ENCODE results near the gene PLA2G6. TPM values are rescaled to one million over a fixed set of nuclear protein-coding genes. Genes with fewer than 3 reads are reported as not detected.

The PLA2G6 gene
- total and polyA plus RNA-seq, 9 donors = 16.4 to 68.4 (median 39.4) TPM

- no peak for TF ChIP-seq CTCF (IDR thresholded peaks at IDR 0.05)
- TF ChIP-seq POLR2A (IDR thresholded peaks at IDR 0.05) = no peak
- no peak for TF ChIP-seq EP300 (IDR thresholded peaks at IDR 0.05)
- Histone ChIP-seq H3K4me1 (ENCODE audit: insufficient read depth) (no peaks in the 10 kb centered on the region), H3K4me3 (no peak overlapping the region), H3K27ac (no peak overlapping the region), H3K36me3 (no peaks in the 10 kb centered on the region), H3K9me3 (no peaks in the 10 kb centered on the region), H3K27me3 (no peaks in the 10 kb centered on the region)
- WGBS, 3 donors = 80 to 88% (median 87%) methylated on average over 15 of the region's 15 CpGs
- intact Hi-C loops (cut with DNase I) = no loop called here
- DNase-seq = no peak
Measured at GRCh38 chr22:38108561-38109319, 72.9 kb downstream of the PLA2G6 start.

GRCh38 chr22:38107692-38108515 lies 73.7 kb downstream of the PLA2G6 start:
- WGBS, 3 donors = 72 to 82% (median 77%) methylated on average over 15 to 17 of the region's 17 CpGs
- H3K27me3 ChIP-seq = no peaks in the 10 kb centered on the region
- no peak overlapping the region for H3K4me3 ChIP-seq
- no peaks in the 10 kb centered on the region for H3K36me3 ChIP-seq
- TF ChIP-seq CTCF (IDR thresholded peaks at IDR 0.05) = no peak
- TF ChIP-seq EP300 (IDR thresholded peaks at IDR 0.05) = no peak
- TF ChIP-seq POLR2A (IDR thresholded peaks at IDR 0.05) = no peak
- intact Hi-C loops (cut with DNase I) = no loop called here
- no peak for DNase-seq
- H3K27ac ChIP-seq = no peak overlapping the region
- no peaks in the 10 kb centered on the region for H3K9me3 ChIP-seq
- no peaks in the 10 kb centered on the region for H3K4me1 ChIP-seq (ENCODE audit: insufficient read depth)

GRCh38 chr22:38106814-38107578 lies 74.6 kb downstream of the PLA2G6 start:
- TF ChIP-seq EP300 (IDR thresholded peaks at IDR 0.05) (no peak), POLR2A (IDR thresholded peaks at IDR 0.05) (no peak), CTCF (IDR thresholded peaks at IDR 0.05) (no peak)
- DNase-seq = no peak
- Histone ChIP-seq H3K9me3 (no peaks in the 10 kb centered on the region), H3K27me3 (no peaks in the 10 kb centered on the region), H3K27ac (no peak overlapping the region), H3K36me3 (no peaks in the 10 kb centered on the region), H3K4me3 (no peak overlapping the region), H3K4me1 (ENCODE audit: insufficient read depth) (no peaks in the 10 kb centered on the region)
- intact Hi-C loops (cut with DNase I) = no loop called here
- WGBS, 3 donors = 73 to 77% (median 77%) methylated on average over 17 of the region's 17 CpGs

- no peak for DNase-seq
- intact Hi-C loops (cut with DNase I) = no loop called here
- Histone ChIP-seq H3K4me3 (no peak overlapping the region), H3K27ac (no peak overlapping the region), H3K4me1 (ENCODE audit: insufficient read depth) (no peaks in the 10 kb centered on the region), H3K9me3 (no peaks in the 10 kb centered on the region), H3K36me3 (no peaks in the 10 kb centered on the region), H3K27me3 (no peaks in the 10 kb centered on the region)
- TF ChIP-seq CTCF (IDR thresholded peaks at IDR 0.05) = no peak
- TF ChIP-seq EP300 (IDR thresholded peaks at IDR 0.05) = no peak
- TF ChIP-seq POLR2A (IDR thresholded peaks at IDR 0.05) = no peak
- 79 to 83% (median 82%) methylated on average over 6 of the region's 6 CpGs for WGBS, 3 donors
Measured at GRCh38 chr22:38104084-38104483, 77.5 kb downstream of the PLA2G6 start.

Measured in ovary (tissue), 9 donors.